IPS-NIHi11 (cell line): Measurements from ENCODE around the gene FGF19.

Experiments used
- DNase-seq: peaks from one replicate; pipeline ENCODE4 v3.0.0; 2012; ENCODE audit warnings: mixed read lengths, low spot score

Gene FGF19, protein sequence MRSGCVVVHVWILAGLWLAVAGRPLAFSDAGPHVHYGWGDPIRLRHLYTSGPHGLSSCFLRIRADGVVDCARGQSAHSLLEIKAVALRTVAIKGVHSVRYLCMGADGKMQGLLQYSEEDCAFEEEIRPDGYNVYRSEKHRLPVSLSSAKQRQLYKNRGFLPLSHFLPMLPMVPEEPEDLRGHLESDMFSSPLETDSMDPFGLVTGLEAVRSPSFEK

DNA sequence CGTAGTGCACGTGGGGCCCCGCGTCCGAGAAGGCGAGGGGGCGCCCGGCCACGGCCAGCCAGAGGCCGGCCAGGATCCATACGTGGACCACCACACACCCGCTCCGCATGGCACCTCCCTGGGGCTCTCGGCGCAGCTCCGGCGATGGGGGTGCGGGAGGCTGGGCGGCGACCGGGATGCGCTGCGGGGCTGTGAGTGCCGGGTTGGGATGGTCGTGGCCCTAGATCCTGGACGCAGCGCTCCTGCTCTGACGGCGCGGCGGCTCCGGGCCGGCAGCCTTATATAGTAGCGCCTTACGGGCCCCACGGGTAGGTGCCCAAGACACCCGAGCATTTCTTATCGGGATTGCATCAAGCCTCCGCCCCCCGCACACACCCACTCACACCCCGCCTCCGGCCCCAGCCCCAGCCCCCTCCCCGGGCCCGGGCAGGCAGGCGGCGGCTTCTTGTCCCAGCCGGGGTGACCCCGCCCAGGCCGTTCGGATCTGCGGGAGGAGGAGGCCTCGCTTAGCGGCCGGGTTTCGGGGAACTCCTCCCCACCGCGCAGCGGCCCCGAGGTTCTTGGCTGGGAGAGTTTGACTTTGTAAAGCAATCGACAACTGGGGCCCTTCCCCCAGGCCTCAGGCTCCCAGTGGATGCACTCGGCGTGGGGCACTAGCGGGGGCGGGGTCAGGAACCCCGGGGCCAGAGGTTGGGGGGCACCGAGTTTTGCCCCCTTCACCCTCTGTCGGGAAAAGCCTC lies at the start of gene FGF19:
Gene FGF19, minus strand, starts transcription at position 255 of the 740 bp plus-strand sequence. Its CDS starts 146 bp downstream, at position 109.
- DNase-seq = peak; percentile 70

- no peak for DNase-seq
Observed at GRCh38 chr11:69752890-69753289, 49.1 kb upstream of the FGF19 start.

DNA sequence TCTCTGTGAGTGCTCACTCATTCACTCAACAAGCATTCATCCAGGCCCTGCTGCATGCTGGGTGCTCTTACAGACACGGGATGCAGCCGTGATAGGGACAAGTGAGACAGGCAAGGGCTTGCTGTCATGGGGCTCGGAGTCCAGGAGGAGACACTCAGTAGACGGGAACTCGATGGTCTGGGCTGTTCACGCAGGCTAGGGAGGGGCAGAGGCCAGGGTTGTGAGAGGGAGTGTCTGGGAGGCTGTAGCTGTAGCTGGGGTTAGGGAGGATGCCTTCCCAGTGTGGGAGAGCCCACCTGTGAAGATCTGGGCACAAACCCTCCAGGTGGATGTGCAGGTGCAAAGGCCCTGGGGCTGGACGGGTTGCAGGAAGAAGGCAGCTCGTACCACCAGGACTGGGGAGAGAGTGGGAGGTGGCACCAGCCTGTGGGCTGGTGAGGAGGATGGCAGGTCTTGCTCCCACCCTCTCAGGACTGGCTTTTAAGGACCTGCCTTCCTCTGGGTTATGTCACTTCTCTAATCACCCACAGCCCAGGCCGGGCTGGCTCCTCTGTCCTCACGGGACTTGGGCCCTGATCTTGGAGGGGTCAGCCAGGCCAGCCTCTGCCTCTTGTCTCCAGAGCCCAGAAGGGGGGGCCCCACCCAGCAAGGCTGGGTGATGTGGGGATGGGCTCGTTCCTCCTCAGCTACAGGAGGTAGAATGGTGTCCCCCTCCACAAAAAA lies 47.2 kb upstream of the FGF19 start:
- no peak for DNase-seq

DNA sequence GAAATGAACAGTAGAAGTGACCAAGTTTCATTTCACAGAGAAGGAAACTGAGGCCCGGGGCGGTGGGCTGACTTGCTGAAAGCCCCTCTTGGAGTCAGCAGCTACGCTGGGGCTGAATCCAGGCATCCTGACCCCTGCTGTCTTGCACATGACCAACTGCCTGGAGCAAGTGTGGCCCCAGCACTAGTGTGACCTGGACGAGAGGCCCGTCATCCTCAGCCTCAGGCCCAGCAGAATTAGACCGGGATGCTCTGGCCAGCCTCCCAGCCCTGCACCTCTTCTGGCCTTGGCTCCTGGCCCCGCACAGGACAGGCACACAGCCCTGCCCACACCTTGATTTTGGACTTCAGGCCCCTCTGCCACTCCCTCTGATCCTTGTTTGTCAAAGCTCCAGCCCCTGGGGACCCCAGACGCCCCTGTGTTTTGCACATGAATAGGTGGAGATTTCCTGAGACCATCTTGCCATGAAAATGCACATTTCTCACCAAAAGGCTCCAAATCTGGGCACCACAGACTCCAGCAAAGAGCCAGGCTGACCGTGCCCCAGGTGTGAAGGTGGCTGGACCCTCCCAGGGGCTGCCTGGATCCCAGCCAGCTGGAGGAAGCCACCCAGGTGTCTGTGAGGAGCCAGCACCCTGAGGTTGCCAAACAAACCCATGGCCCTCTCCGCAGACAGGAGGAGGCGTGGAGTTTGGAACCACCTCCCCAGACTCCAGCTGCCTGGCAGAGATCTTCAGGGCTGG lies 46.5 kb upstream of the FGF19 start:
- no peak for DNase-seq

GRCh38 chr11:69748637-69749036 lies 44.8 kb upstream of the FGF19 start:
- DNase-seq = no peak

GRCh38 chr11:69746752-69747742 lies 43.2 kb upstream of the FGF19 start:
- peak; percentile 48 for DNase-seq

- DNase-seq = no peak
Observed at GRCh38 chr11:69746140-69746539, 42.3 kb upstream of the FGF19 start.

GRCh38 chr11:69745201-69745600 lies 41.4 kb upstream of the FGF19 start:
- DNase-seq = no peak

DNA sequence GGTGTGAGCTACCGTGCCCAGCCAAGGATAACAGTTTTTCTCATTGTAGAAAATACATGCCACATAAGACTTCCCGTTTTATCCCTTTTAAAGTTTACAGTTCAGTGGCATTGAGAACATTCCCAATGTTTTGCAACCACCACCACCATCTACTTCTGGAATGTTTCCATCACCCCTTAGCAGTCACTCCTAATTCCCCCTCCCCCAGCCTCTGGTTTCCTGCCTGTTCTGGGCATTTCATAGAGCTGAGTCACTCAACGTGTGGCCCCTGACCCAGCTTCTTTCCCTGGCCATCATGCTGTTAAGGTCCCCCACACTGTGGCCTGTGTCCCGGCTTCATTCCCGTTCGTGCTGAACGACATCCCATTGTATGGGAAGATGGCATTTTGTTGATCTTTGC lies 40.6 kb upstream of the FGF19 start:
- no peak for DNase-seq

GRCh38 chr11:69734841-69735240 lies 31.0 kb upstream of the FGF19 start:
- no peak for DNase-seq

- no peak for DNase-seq
Observed at GRCh38 chr11:69734367-69734766, 30.5 kb upstream of the FGF19 start.

- no peak for DNase-seq
Observed at GRCh38 chr11:69732910-69733309, 29.1 kb upstream of the FGF19 start.

GRCh38 chr11:69731110-69731509 lies 27.3 kb upstream of the FGF19 start:
- no peak for DNase-seq

DNA sequence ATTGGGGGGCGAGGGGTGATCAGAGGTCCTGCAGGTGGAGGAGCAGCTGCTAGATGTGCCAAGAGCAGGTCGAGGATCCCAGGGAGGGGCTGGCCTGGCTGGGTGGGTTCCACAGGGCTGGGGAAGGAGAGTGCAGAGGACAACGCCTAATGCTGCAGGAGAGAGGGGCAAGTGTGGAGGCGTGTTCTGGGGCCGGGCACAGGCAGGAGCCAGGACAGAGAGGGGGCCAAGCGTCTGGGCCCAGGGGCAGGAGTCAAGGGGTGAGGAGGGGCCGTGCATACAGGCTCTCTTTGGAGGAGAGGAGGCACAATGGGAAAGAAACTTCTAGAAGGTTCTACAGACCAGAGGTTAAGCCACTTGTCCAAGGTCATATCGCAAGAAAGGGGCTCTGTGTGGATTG lies 26.7 kb upstream of the FGF19 start:
- no peak for DNase-seq

DNA sequence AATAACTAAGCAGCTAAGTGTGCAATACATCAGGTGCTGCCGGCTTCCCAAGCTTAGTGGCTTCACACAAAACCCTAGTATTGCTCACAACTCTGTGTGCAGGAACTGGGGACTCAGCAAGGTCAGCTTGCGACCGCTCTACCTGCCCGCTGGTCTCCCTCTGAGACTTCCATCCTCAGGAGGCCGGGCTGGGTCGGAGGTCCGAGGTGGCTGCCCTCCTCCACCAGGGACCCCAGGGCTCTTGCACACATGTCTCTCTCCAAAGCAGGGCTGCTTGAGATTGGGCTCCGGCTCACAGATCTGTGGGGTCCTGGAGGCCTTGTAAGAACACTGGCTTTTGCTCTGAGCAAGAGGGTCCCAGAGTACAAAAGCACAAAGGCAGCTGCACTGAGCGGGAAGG lies 25.4 kb upstream of the FGF19 start:
- no peak for DNase-seq

- no peak for DNase-seq
Observed at GRCh38 chr11:69727266-69727665, 23.4 kb upstream of the FGF19 start.

- no peak for DNase-seq
Observed at GRCh38 chr11:69726481-69726880, 22.7 kb upstream of the FGF19 start.

DNA sequence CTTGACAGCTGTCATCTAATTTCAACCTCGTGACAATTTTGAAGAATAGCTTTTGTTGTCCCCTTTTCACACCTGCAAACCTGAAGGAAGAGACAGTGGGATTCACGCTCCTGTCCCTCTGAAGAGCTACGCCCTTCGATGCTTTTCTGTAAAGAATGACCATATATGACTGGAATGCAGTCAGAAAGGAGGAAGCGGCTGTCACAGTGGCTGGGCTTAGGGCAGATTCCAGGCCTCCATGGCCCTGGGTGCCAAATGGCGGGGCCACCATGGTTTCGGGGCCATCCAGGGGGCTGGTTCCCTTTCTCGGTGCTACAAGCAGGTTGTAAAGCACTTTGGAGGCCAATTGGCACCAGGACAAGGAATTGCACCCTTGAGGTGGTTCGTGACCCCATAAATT lies 22.2 kb upstream of the FGF19 start:
- no peak for DNase-seq

GRCh38 chr11:69721745-69722144 lies 17.9 kb upstream of the FGF19 start:
- DNase-seq = peak; percentile 56

DNA sequence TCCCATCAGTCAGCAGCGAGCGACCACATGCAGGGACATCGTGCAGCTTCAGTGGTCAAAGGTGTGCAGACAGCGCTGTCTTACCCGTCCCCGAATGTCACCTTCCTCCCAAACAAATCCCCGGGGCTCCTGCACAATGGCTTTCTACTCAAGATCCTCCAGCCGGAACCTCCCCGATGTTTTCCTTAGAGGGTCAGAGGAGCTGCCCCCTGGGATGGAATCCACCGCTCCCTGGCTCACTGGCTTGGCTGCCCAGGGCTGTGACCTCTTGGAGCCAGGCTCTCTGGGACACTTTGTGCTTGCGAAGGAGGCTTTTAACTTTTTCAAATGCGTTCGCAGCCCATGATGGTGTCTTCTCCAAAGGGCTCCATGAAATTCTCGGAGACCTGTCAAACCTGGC lies 17.3 kb upstream of the FGF19 start:
- no peak for DNase-seq

DNA sequence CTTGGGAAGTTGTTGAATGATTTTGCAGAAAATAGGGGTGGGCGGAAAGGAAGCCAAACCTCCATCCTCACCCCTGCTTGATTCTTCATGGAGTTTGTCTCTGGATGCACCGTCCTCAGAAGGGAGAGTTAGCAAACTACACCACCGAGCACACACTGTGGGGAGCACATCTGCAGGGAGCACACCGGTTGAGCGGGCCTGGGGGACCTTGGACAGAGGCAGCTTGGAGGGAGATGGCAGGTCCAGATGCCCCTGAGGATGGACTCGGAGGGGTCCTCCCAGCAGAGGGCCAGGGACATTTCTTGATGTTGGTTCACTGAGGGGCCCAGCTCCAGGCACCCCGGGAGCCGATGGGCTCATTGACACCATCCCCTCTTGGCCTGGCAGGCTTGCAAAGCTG lies 15.1 kb upstream of the FGF19 start:
- no peak for DNase-seq
